Mesendoderm (in vitro differentiated cells): ENCODE data around the gene NTNG1.

ENCODE experiments used
- DNase-seq: peaks from one replicate; pipeline ENCODE4 v3.0.0; 2013
- H2AK5ac ChIP-seq: 2 replicates; pipeline ENCODE4 v1.6.1; 2013; ENCODE audit warnings: low read length, inconsistent platforms
- H2BK120ac ChIP-seq: 2 replicates; pipeline ENCODE4 v1.6.1; 2013; ENCODE audit warnings: low read depth, mild to moderate bottlenecking, low read length, moderate library complexity, mixed read lengths
- H2BK15ac ChIP-seq: replicated peaks from 2 replicates; pipeline ENCODE4 v1.6.1; 2013; ENCODE audit warnings: low read depth, mild to moderate bottlenecking, moderate library complexity
- H2BK5ac ChIP-seq: 2 replicates; pipeline ENCODE4 v1.6.1; 2013; ENCODE audit warnings: low read length, inconsistent platforms
- H3K18ac ChIP-seq: 2 replicates; pipeline ENCODE4 v1.6.1; 2013; ENCODE audit warnings: mild to moderate bottlenecking, low read length, mixed read lengths
- H3K23ac ChIP-seq: one replicate; pipeline ENCODE4 v1.6.1; 2013; ENCODE audit warnings: low read length
- H3K27ac ChIP-seq: 2 replicates; pipeline ENCODE4 v1.5.1; 2013; ENCODE audit warnings: low read depth, mild to moderate bottlenecking, inconsistent platforms, low read length, moderate library complexity
- H3K27me3 ChIP-seq: 2 replicates; pipeline ENCODE4 v1.6.1; 2013; ENCODE audit warnings: low read length, control low read depth, mild to moderate bottlenecking, inconsistent platforms; ENCODE audit not compliant: insufficient read depth, poor library complexity
- H3K36me3 ChIP-seq: 2 replicates; pipeline ENCODE4 v1.6.1; 2013; ENCODE audit warnings: low read length, inconsistent platforms; ENCODE audit not compliant: control insufficient read depth, insufficient read depth
- H3K4ac ChIP-seq: one replicate; pipeline ENCODE4 v1.6.1; 2013; ENCODE audit warnings: low read depth, mild to moderate bottlenecking, low read length, moderate library complexity
- H3K4me1 ChIP-seq: 2 replicates; pipeline ENCODE4 v1.6.1; 2013; ENCODE audit warnings: low read depth, low read length, inconsistent platforms; ENCODE audit not compliant: control insufficient read depth
- H3K4me2 ChIP-seq: 2 replicates; pipeline ENCODE4 v1.6.1; 2013; ENCODE audit warnings: low read length
- H3K4me3 ChIP-seq: 2 replicates; pipeline ENCODE4 v1.5.1; 2013; ENCODE audit warnings: mild to moderate bottlenecking, low read length
- H3K56ac ChIP-seq: one replicate; pipeline ENCODE4 v1.6.1; 2013; ENCODE audit warnings: low read length
- H3K79me1 ChIP-seq: 2 replicates; pipeline ENCODE4 v1.6.1; 2013; ENCODE audit warnings: low read length, inconsistent platforms
- H3K79me2 ChIP-seq: 2 replicates; pipeline ENCODE4 v1.6.1; 2013; ENCODE audit warnings: mild to moderate bottlenecking, low read length; ENCODE audit not compliant: control insufficient read depth, insufficient read depth
- H3K9ac ChIP-seq: 2 replicates; pipeline ENCODE4 v1.6.1; 2013; ENCODE audit warnings: low read length, inconsistent platforms
- H4K5ac ChIP-seq: one replicate; pipeline ENCODE4 v1.6.1; 2013; ENCODE audit warnings: low read length
- H4K8ac ChIP-seq: one replicate; pipeline ENCODE4 v1.6.1; 2013; ENCODE audit warnings: low read depth, mild to moderate bottlenecking, control low read depth, low read length, moderate library complexity
- WGBS: extraction: QIAGEN DNeasy Blood & Tissue Kit; methylation state at CpG from one replicate; pipeline ENCODE4 v1.1.7; 2013; ENCODE audit warnings: low lambda C conversion rate, missing lambda C conversion rate; ENCODE audit not compliant: insufficient coverage; ENCODE audit errors: extremely low coverage; 5-methylcytosine and 5-hydroxymethylcytosine counted together

NTNG1 gene

DNA sequence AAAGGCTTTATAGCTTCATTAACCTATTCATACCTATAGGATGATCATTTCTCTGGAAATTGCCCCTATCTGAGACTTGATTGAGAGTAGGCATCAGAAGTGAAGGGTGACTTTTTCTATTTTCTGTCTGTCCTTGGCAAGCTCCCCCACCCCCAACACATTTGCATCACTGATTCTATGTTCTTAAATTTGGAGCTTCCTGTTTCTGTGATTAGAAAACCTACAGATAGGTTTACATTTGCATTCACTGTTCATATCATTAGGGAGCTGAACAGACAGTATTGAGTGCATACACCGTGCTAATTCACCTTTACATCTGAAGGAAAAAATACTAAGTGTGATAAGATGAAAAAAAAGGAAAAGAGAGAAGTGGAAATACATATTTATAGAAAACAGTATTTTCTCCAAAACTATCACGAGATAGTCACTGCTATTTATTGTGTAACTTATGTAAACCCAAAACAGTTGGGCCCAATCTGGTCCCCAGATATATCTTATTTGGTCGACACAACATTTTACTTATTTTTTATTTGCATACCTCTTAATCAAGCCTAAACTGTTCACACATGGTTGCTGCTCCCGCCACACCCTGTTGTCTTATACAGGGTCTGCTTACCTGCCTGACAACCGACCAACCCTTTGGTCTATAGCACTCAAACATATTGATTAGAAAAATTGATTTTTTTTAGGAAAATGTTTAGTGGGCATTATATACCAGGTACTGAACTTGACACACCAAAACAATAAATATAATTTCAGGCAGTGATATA, 218.8 kb downstream of the NTNG1 start:
- Histone ChIP-seq H2BK120ac (no peak overlapping the region), H3K27me3 (no peaks in the 10 kb centered on the region)
- no CpG with 5 or more reads among the region's 5 CpGs for WGBS

DNA sequence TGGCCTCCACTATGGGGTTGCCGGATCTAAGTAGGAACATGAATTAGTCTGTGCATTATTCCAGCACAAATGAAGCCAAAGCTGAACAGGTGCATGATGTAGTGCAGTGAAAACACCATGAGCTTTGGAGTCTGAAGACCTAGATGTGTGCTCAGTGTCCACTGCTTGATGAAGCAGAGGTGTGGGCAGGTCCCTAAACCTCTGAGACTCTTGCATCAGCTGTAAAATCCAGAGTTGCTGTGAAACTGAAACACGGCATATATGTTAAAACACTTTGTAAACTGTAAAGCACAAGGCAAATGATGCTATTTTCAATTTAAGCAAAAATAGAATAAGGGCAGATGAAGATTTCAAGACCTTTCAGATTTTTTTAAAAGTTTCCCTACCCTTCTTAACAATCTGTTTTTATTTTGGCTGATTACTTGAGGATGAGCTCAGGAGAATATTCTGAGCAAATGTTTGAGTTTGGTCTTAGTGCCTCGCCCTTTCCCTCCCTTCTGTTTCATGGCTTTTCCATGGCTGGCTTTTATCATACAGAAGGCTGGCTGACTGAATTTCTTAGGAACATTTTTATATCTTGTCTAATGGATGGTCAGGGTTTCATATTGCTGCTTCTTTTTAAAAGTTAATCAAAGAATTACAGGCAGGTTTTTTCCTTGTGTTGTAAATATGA, 221.8 kb downstream of the NTNG1 start:
- H2BK5ac ChIP-seq, result no peak overlapping the region
- H3K4me1 ChIP-seq, result peaks cover 5% of the 10 kb centered on the region
- H3K56ac ChIP-seq, result no peak overlapping the region
- H2BK15ac ChIP-seq, result no peak overlapping the region
- no peak overlapping the region for H2AK5ac ChIP-seq
- H3K9ac ChIP-seq, result no peak overlapping the region
- H3K79me1 ChIP-seq, result no peaks in the 10 kb centered on the region
- no peak overlapping the region for H2BK120ac ChIP-seq
- no peak overlapping the region for H4K8ac ChIP-seq
- H3K79me2 ChIP-seq, result no peaks in the 10 kb centered on the region
- no peak overlapping the region for H3K23ac ChIP-seq
- H4K5ac ChIP-seq, result no peak overlapping the region
- no peak overlapping the region for H3K27ac ChIP-seq
- no peak overlapping the region for H3K4ac ChIP-seq
- no peak overlapping the region for H3K4me2 ChIP-seq
- DNase-seq, result no peak
- H3K18ac ChIP-seq, result no peak overlapping the region
- H3K36me3 ChIP-seq, result no peaks in the 10 kb centered on the region
- H3K27me3 ChIP-seq, result no peaks in the 10 kb centered on the region
- no CpG with 5 or more reads among the region's 3 CpGs for WGBS
- H3K4me3 ChIP-seq, result no peak overlapping the region

More for the DNA sequence above, 218.8 kb downstream of the NTNG1 start:
- peaks cover 5% of the 10 kb centered on the region for H3K4me1 ChIP-seq
- no peak overlapping the region for H3K9ac ChIP-seq
- no peak overlapping the region for H3K27ac ChIP-seq
- H3K4ac ChIP-seq, result no peak overlapping the region
- no peaks in the 10 kb centered on the region for H3K36me3 ChIP-seq
- no peak overlapping the region for H3K18ac ChIP-seq
- H3K56ac ChIP-seq, result no peak overlapping the region
- no peak overlapping the region for H4K8ac ChIP-seq
- no peak for DNase-seq
- no peaks in the 10 kb centered on the region for H3K79me2 ChIP-seq
- no peak overlapping the region for H2AK5ac ChIP-seq
- H3K4me2 ChIP-seq, result no peak overlapping the region
- no peaks in the 10 kb centered on the region for H3K79me1 ChIP-seq
- H3K4me3 ChIP-seq, result no peak overlapping the region
- no peak overlapping the region for H2BK15ac ChIP-seq
- no peak overlapping the region for H2BK5ac ChIP-seq
- no peak overlapping the region for H3K23ac ChIP-seq
- H4K5ac ChIP-seq, result no peak overlapping the region

DNA sequence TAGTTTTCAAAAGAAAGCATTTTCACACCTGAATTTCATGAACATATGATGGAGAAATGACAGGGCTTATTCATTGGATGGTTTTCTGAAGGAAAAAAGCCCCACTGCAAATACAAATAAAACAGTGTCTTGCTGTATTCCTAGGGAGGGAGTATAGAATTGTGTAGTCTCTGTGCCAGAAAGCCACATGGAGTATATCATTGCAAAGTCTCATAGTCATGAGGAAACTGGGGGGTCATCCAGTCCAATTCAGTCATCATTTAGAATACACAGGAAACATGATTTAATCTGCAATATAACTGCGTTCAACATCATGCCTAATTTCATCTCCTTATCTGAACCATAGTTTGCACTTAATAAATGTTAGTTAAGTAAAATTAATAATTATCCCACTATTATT, 222.3 kb downstream of the NTNG1 start:
- H3K27ac ChIP-seq, result no peak overlapping the region
- H3K23ac ChIP-seq, result no peak overlapping the region
- no peaks in the 10 kb centered on the region for H3K79me2 ChIP-seq
- no peak overlapping the region for H3K4ac ChIP-seq
- no peaks in the 10 kb centered on the region for H3K79me1 ChIP-seq
- H3K4me3 ChIP-seq, result no peak overlapping the region
- H3K27me3 ChIP-seq, result no peaks in the 10 kb centered on the region
- DNase-seq, result no peak
- no peaks in the 10 kb centered on the region for H3K36me3 ChIP-seq
- no peak overlapping the region for H2AK5ac ChIP-seq
- H2BK120ac ChIP-seq, result no peak overlapping the region
- no peak overlapping the region for H4K5ac ChIP-seq
- H3K9ac ChIP-seq, result no peak overlapping the region
- no peak overlapping the region for H4K8ac ChIP-seq
- H3K56ac ChIP-seq, result no peak overlapping the region
- WGBS, result no CpG with 5 or more reads among the region's 1 CpG
- H2BK15ac ChIP-seq, result no peak overlapping the region
- no peak overlapping the region for H2BK5ac ChIP-seq
- no peak overlapping the region for H3K18ac ChIP-seq
- H3K4me1 ChIP-seq, result peaks cover 5% of the 10 kb centered on the region
- no peak overlapping the region for H3K4me2 ChIP-seq

DNA sequence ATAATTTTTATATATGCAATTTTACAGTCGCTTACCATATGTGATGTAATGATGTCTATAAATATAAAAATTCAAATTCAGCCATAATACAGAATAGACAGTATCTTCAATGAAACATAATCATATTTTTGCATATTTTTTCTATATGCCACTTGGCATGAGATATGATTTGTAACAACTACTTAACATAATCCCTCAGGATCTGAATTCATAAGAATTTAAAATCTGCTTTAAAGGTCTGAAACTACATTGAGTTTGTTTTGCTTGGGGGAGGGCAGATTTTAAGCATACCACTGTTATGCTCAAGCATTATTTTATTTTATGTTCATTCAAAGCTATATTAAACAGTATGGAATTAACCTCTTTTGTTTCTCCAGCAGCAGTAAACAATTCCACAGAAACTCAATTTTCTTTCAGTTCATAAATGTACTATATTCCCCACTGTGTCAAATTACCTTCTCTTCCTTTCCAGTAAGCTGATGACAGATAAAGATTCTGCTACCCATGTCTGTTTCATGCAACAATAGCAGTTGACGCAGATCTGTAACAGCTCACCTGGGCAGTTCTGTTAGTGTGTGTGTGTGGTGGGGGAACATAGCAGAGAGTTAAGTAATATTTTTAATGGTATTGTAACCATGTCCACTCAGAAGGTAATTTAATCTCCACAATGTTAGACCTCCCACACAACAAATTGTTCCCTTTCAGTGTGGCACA, 224.8 kb downstream of the NTNG1 start:
- Histone ChIP-seq H3K36me3 (no peaks in the 10 kb centered on the region), H3K4me1 (no peaks in the 10 kb centered on the region), H2BK5ac (no peak overlapping the region), H3K79me2 (no peaks in the 10 kb centered on the region), H2BK15ac (no peak overlapping the region), H3K4ac (no peak overlapping the region), H3K9ac (no peak overlapping the region), H3K79me1 (no peaks in the 10 kb centered on the region), H3K18ac (no peak overlapping the region), H2BK120ac (no peak overlapping the region), H3K4me2 (no peak overlapping the region), H3K23ac (no peak overlapping the region), H4K8ac (no peak overlapping the region), H3K27ac (no peak overlapping the region), H3K56ac (no peak overlapping the region), H2AK5ac (no peak overlapping the region), H4K5ac (no peak overlapping the region), H3K27me3 (no peaks in the 10 kb centered on the region), H3K4me3 (no peak overlapping the region)
- no peak for DNase-seq
- WGBS, result no CpG with 5 or more reads among the region's 2 CpGs

DNA sequence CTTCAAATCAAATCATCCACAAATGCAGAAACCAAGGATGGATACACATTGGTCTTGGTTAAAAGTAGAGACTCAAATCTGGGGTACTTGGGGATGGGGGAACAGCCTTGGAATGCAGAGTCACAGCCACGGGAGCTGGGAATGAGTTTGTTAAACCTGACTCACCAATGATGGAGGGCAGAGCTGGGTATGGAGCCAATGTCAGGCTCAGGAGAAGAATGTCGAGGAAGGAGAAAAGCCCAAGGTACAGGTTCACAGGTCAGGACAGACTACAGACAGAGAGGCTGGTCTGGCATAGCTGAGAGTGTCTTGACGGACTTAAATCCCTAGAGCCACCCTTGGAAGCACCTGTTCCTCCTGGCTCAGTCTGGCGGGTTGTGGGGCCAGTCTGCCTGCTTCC, 237.6 kb downstream of the NTNG1 start:
- H3K9ac ChIP-seq, result no peak overlapping the region
- no peak overlapping the region for H4K8ac ChIP-seq
- no peaks in the 10 kb centered on the region for H3K27me3 ChIP-seq
- no peak overlapping the region for H3K4me2 ChIP-seq
- no peaks in the 10 kb centered on the region for H3K36me3 ChIP-seq
- H3K4ac ChIP-seq, result no peak overlapping the region
- H3K18ac ChIP-seq, result no peak overlapping the region
- H2BK120ac ChIP-seq, result no peak overlapping the region
- WGBS, result no CpG with 5 or more reads among the region's 4 CpGs
- no peaks in the 10 kb centered on the region for H3K79me1 ChIP-seq
- no peaks in the 10 kb centered on the region for H3K79me2 ChIP-seq
- no peak overlapping the region for H3K56ac ChIP-seq
- H3K27ac ChIP-seq, result no peak overlapping the region
- DNase-seq, result peak; percentile 15
- H4K5ac ChIP-seq, result no peak overlapping the region
- no peak overlapping the region for H3K4me3 ChIP-seq
- no peak overlapping the region for H2BK15ac ChIP-seq
- no peaks in the 10 kb centered on the region for H3K4me1 ChIP-seq
- H2AK5ac ChIP-seq, result no peak overlapping the region
- H3K23ac ChIP-seq, result no peak overlapping the region
- H2BK5ac ChIP-seq, result no peak overlapping the region
